Measurements from ENCODE around the gene ATP13A4.
A peak's percentile ranks its signal among the peaks of the same experiment; 100 is the strongest.

ATP13A4 gene

GRCh38 chr3:193407688-193408087 is 147.0 kb downstream of the ATP13A4 start:
- TF ChIP-seq, protein P1, sequence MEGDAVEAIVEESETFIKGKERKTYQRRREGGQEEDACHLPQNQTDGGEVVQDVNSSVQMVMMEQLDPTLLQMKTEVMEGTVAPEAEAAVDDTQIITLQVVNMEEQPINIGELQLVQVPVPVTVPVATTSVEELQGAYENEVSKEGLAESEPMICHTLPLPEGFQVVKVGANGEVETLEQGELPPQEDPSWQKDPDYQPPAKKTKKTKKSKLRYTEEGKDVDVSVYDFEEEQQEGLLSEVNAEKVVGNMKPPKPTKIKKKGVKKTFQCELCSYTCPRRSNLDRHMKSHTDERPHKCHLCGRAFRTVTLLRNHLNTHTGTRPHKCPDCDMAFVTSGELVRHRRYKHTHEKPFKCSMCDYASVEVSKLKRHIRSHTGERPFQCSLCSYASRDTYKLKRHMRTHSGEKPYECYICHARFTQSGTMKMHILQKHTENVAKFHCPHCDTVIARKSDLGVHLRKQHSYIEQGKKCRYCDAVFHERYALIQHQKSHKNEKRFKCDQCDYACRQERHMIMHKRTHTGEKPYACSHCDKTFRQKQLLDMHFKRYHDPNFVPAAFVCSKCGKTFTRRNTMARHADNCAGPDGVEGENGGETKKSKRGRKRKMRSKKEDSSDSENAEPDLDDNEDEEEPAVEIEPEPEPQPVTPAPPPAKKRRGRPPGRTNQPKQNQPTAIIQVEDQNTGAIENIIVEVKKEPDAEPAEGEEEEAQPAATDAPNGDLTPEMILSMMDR (conservative IDR thresholded peaks at IDR 0.05; ENCODE audit: low read depth, low read length): no peak
- no peak for DNase-seq (ENCODE audit: low read depth)
- no peak overlapping the region for H3K4me3 ChIP-seq (ENCODE audit: low read length)

- H3K4me3 ChIP-seq (ENCODE audit: low read length): no peak overlapping the region
- no peak for DNase-seq (ENCODE audit: low read depth)
- TF ChIP-seq, protein P1 (conservative IDR thresholded peaks at IDR 0.05; ENCODE audit: low read depth, low read length): no peak
Measured at GRCh38 chr3:193407112-193407511, 147.6 kb downstream of the ATP13A4 start.

- no peak for DNase-seq (ENCODE audit: low read depth)
- no peak overlapping the region for H3K4me3 ChIP-seq (ENCODE audit: low read length)
- TF ChIP-seq, protein P1 (conservative IDR thresholded peaks at IDR 0.05; ENCODE audit: low read depth, low read length): no peak
Measured at GRCh38 chr3:193403307-193403706, 151.4 kb downstream of the ATP13A4 start.

DNA sequence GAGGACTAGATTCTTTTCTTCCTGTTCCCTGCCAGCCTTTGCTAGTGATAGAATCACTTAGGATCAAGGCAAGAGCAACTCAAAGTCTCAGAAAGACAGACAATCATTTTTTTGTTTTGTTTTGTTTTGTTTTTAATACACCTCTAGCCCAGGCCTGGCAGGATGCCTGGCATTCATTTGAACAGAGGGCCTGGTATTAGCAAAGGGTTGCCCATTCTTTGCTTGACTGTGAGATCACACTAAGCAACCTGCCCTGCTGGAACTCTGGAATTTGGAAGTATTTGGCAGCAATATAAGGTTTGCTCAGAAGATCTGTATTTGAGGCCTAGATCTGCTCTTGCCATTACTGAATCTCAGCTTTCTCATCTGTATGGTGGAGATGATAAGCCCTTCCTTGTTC is 154.4 kb downstream of the ATP13A4 start:
- H3K4me3 ChIP-seq (ENCODE audit: low read length): no peak overlapping the region
- no peak for DNase-seq (ENCODE audit: low read depth)
- TF ChIP-seq, protein P1 (conservative IDR thresholded peaks at IDR 0.05; ENCODE audit: low read depth, low read length): no peak

- TF ChIP-seq, protein P1 (conservative IDR thresholded peaks at IDR 0.05; ENCODE audit: low read depth, low read length): no peak
- DNase-seq (ENCODE audit: low read depth): no peak
- H3K4me3 ChIP-seq (ENCODE audit: low read length): no peak overlapping the region
Measured at GRCh38 chr3:193396451-193397244, 158.0 kb downstream of the ATP13A4 start.

- DNase-seq (ENCODE audit: low read depth): peak; percentile 94
- no peak overlapping the region for H3K4me3 ChIP-seq (ENCODE audit: low read length)
- TF ChIP-seq, protein P1 (conservative IDR thresholded peaks at IDR 0.05; ENCODE audit: low read depth, low read length): no peak
Measured at GRCh38 chr3:193391902-193392301, 162.8 kb downstream of the ATP13A4 start.

GRCh38 chr3:193389335-193389734 is 165.4 kb downstream of the ATP13A4 start:
- no peak overlapping the region for H3K4me3 ChIP-seq (ENCODE audit: low read length)
- DNase-seq (ENCODE audit: low read depth): no peak

More at GRCh38 chr3:193389335-193389734, 165.4 kb downstream of the ATP13A4 start:
- TF ChIP-seq, protein P1 (conservative IDR thresholded peaks at IDR 0.05; ENCODE audit: low read depth, low read length): no peak
